A673 (cell line): Measurements from ENCODE around the gene CACNG8. TPM values are rescaled to one million over a fixed set of nuclear protein-coding genes. Genes with fewer than 3 reads are reported as not detected.

Source experiments
- BruUV-seq: library from RNA; stranded (reverse); fragments of 400-500 nt; replicated peaks from 2 replicates; lab custom pipeline; 2021; lab: Mats Ljungman, UMichigan
- CTCF ChIA-PET: fragments of 300-600 bp; sonication (Branson Sonifier 250); formaldehyde crosslinking; loops from one replicate; lab custom pipeline; 2022; ENCODE audit warnings: antibody characterized with exemption; lab: Charles Lee
- POLR2A ChIA-PET: fragments of 300-600 bp; sonication (Branson Sonifier 250); formaldehyde crosslinking; loops from one replicate; lab custom pipeline; 2022; ENCODE audit warnings: antibody characterized with exemption; ENCODE audit not compliant: low non-redundant PET; lab: Charles Lee
- DNase-seq: peaks from one replicate; pipeline ENCODE4 v3.0.0-alpha.2; 2015; ENCODE audit warnings: low spot score
- H3K27ac ChIP-seq: fragments of 200-600 bp; sonication (generic); 2 replicates; pipeline ENCODE4 v1.5.1; 2016; ENCODE audit warnings: mixed run types, low read depth, mild to moderate bottlenecking, mixed read lengths, antibody characterized with exemption, low read length; ENCODE audit not compliant: poor library complexity, severe bottlenecking
- H3K27me3 ChIP-seq: fragments of 200-600 bp; sonication (generic); replicated peaks from 2 replicates; pipeline ENCODE4 v1.6.1; 2017; ENCODE audit warnings: mixed run types, low read depth, mild to moderate bottlenecking, mixed read lengths, antibody characterized with exemption, low read length; ENCODE audit not compliant: insufficient read depth, poor library complexity
- H3K36me3 ChIP-seq: fragments of 200-600 bp; sonication (generic); 2 replicates; pipeline ENCODE4 v1.6.1; 2016; ENCODE audit warnings: mixed run types, mild to moderate bottlenecking, mixed read lengths, antibody characterized with exemption, low read length; ENCODE audit not compliant: insufficient read depth, poor library complexity, severe bottlenecking
- H3K4me1 ChIP-seq: fragments of 200-600 bp; sonication (generic); 2 replicates; pipeline ENCODE4 v1.6.1; 2017; ENCODE audit warnings: mixed run types, mild to moderate bottlenecking, mixed read lengths, antibody characterized with exemption, low read length; ENCODE audit not compliant: insufficient read depth, poor library complexity, severe bottlenecking
- H3K4me3 ChIP-seq: fragments of 200-600 bp; sonication (generic); 2 replicates; pipeline ENCODE4 v1.5.1; 2016; ENCODE audit warnings: low read depth, mixed run types, mild to moderate bottlenecking, mixed read lengths, low read length; ENCODE audit not compliant: poor library complexity, severe bottlenecking
- H3K9me3 ChIP-seq: fragments of 200-600 bp; sonication (generic); 2 replicates; pipeline ENCODE4 v1.6.1; 2016; ENCODE audit warnings: mixed run types, low read depth, mild to moderate bottlenecking, mixed read lengths, antibody characterized with exemption, low read length; ENCODE audit not compliant: poor library complexity, severe bottlenecking
- CTCF ChIP-seq: fragments of 300-800, 200-600 bp; sonication (generic); conservative IDR thresholded peaks from 2 replicates; pipeline ENCODE4 v1.5.1; 2017; ENCODE audit warnings: low read depth, mild to moderate bottlenecking, antibody characterized with exemption, low read length, moderate library complexity, mixed read lengths
- EZH2 ChIP-seq: fragments of 200-600 bp; sonication (generic); IDR thresholded peaks from 2 replicates; pipeline ENCODE4 v1.6.1; 2017; ENCODE audit warnings: borderline replicate concordance, low read depth, mild to moderate bottlenecking, mixed read lengths, antibody characterized with exemption, low read length; ENCODE audit not compliant: poor library complexity, severe bottlenecking
- intact Hi-C: fragments of 100-400 bp; cut with micrococcal nuclease; formaldehyde crosslinking; loops from one replicate; pipeline ENCODE4 v1.10.0; 2022; ENCODE audit not compliant: unreplicated experiment
- total RNA-seq: library from RNA; stranded (reverse); gene quantifications from 2 replicates; pipeline ENCODE4 v1.2.3, GENCODE V29; 2021

Gene CACNG8
- total RNA-seq, 1 experiment from 2014 or later = 1.3 TPM

DNA sequence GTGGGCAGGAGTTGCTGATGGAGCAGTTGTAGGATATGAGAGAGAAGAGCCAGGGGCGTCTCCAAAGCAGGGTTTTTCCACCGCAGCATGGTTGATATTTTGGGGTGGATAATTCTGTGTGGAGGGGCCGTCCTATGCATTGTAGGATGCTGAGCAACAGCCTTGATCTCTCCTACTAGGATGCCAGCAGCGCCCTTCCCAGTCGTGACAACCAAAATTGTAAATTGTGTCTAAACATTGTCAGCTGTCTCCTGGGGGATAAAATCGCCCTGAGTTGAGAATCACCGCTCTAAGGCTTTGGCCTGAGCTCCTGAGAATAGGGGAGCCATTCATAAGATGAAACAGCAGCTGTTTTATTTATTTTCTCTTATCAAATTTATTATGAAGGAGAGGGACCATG is 4.2 kb downstream of the CACNG8 start:
- POLR2A ChIA-PET = interaction anchor here (0.9 kb wide), 1 partner anchor 13 kb away, joined by 14 read pairs; no protein-coding TSS in a partner anchor
- no peak overlapping the region for H3K27ac ChIP-seq
- peaks cover 7% of the 10 kb centered on the region for H3K27me3 ChIP-seq
- DNase-seq = no peak
- no TSS peak for BruUV-seq
- no peak overlapping the region for H3K4me3 ChIP-seq
- CTCF ChIA-PET = no interaction called here
- no peaks in the 10 kb centered on the region for H3K9me3 ChIP-seq
- no peak for TF ChIP-seq CTCF
- TF ChIP-seq EZH2 = no peak
- intact Hi-C loops = no loop called here
- no peaks in the 10 kb centered on the region for H3K4me1 ChIP-seq
- H3K36me3 ChIP-seq = no peaks in the 10 kb centered on the region

- CTCF ChIA-PET = no interaction called here
- POLR2A ChIA-PET = interaction anchor here (0.6 kb wide), 1 partner anchor 255 kb away, joined by 5 read pairs; no protein-coding TSS in a partner anchor
These were observed 6.6 kb downstream of the CACNG8 start for GRCh38 chr19:53969366-53969765.

GRCh38 chr19:53971673-53972072 is 8.9 kb downstream of the CACNG8 start:
- ChIA-PET CTCF (interaction anchor here (0.5 to 0.7 kb wide), 2 partner anchors 201 to 451 kb away, joined by 3 to 6 read pairs; partner anchors contain the start of gene TMC4), POLR2A (no interaction called here)
- DNase-seq = no peak
- Histone ChIP-seq H3K27ac (no peak overlapping the region), H3K9me3 (no peaks in the 10 kb centered on the region), H3K4me3 (no peak overlapping the region), H3K27me3 (no peaks in the 10 kb centered on the region), H3K4me1 (no peaks in the 10 kb centered on the region), H3K36me3 (no peaks in the 10 kb centered on the region)
- TF ChIP-seq EZH2 (no peak), CTCF (no peak)
- no TSS peak for BruUV-seq
- intact Hi-C loops = no loop called here

More at GRCh38 chr19:53969366-53969765, 6.6 kb downstream of the CACNG8 start:
- intact Hi-C loops = no loop called here
- Histone ChIP-seq H3K27ac (no peak overlapping the region), H3K9me3 (no peaks in the 10 kb centered on the region), H3K4me1 (no peaks in the 10 kb centered on the region), H3K27me3 (no peaks in the 10 kb centered on the region), H3K4me3 (no peak overlapping the region), H3K36me3 (no peaks in the 10 kb centered on the region)
- DNase-seq = no peak
- BruUV-seq = no TSS peak
- TF ChIP-seq CTCF (no peak), EZH2 (no peak)
